DND-41 (cell line): ENCODE measurements around the gene KATNIP.

Source experiments
- ATAC-seq: fragments of 200-7000 bp; cut with Tn5 transposase; 3 replicates; pipeline ENCODE4 v1.9.1; 2021; ENCODE audit warnings: low read depth; ENCODE audit not compliant: insufficient read depth
- DNase-seq: peaks from one replicate; pipeline ENCODE4 v3.0.0-alpha.2; 2020
- H2AFZ ChIP-seq: 2 replicates; pipeline ENCODE4 v1.6.0; 2012; ENCODE audit warnings: low read depth, low read length
- H3K27ac ChIP-seq: 2 replicates; pipeline ENCODE4 v1.5.1; 2012; ENCODE audit warnings: low read length, inconsistent platforms
- H3K27me3 ChIP-seq: fragments of 200-600 bp; sonication (generic); 2 replicates; pipeline ENCODE4 v1.6.0; 2012; ENCODE audit warnings: low read length, mild to moderate bottlenecking, inconsistent platforms; ENCODE audit not compliant: insufficient read depth, poor library complexity
- H3K36me3 ChIP-seq: 2 replicates; pipeline ENCODE4 v1.5.1; 2012; ENCODE audit warnings: low read length, inconsistent platforms; ENCODE audit not compliant: insufficient read depth
- H3K4me1 ChIP-seq: 2 replicates; pipeline ENCODE4 v1.5.1; 2012; ENCODE audit warnings: mild to moderate bottlenecking, low read length; ENCODE audit not compliant: insufficient read depth
- H3K4me2 ChIP-seq: 2 replicates; pipeline ENCODE4 v1.6.0; 2012; ENCODE audit warnings: mild to moderate bottlenecking, moderate library complexity, low read length, inconsistent platforms; ENCODE audit not compliant: insufficient read depth
- H3K4me3 ChIP-seq, 2 experiments: fragments of 200-600 bp in 1 of 2; shearing (Covaris generic) in 1 of 2; 2 replicates each; pipeline ENCODE4 v1.5.1; 2012 to 2016; ENCODE audit warnings: inconsistent platforms in 2 of 2, low read length in 2 of 2, mild to moderate bottlenecking in 2 of 2, low read depth in 1 of 2, moderate library complexity in 1 of 2
- H3K79me2 ChIP-seq: 2 replicates; pipeline ENCODE4 v1.6.0; 2012; ENCODE audit warnings: low read length, inconsistent platforms; ENCODE audit not compliant: insufficient read depth
- H3K9ac ChIP-seq: 2 replicates; pipeline ENCODE4 v1.6.0; 2012; ENCODE audit warnings: low read depth, mild to moderate bottlenecking, inconsistent platforms, low read length, moderate library complexity
- H3K9me3 ChIP-seq: 2 replicates; pipeline ENCODE4 v1.5.1; 2012; ENCODE audit warnings: low read length, moderate library complexity, mild to moderate bottlenecking, inconsistent platforms; ENCODE audit not compliant: insufficient read depth, severe bottlenecking
- H4K20me1 ChIP-seq: 2 replicates; pipeline ENCODE4 v1.6.0; 2012; ENCODE audit warnings: low read length; ENCODE audit not compliant: insufficient read depth
- EZH2 ChIP-seq: IDR thresholded peaks from 3 replicates; pipeline ENCODE4 v1.6.1; 2012; ENCODE audit warnings: borderline replicate concordance, low read depth, mild to moderate bottlenecking, moderate library complexity, low read length, inconsistent platforms; ENCODE audit not compliant: severe bottlenecking
- TF ChIP-seq, protein P1 (sequence below): IDR thresholded peaks from 2 replicates; pipeline ENCODE4 v1.5.1; 2012; ENCODE audit warnings: borderline replicate concordance, low read length, moderate library complexity, mild to moderate bottlenecking; ENCODE audit not compliant: poor library complexity, severe bottlenecking; ENCODE audit errors: extremely low read depth

Gene KATNIP

GRCh38 chr16:27531826-27532800 lies 17.8 kb upstream of the KATNIP start:
- no peaks in the 10 kb centered on the region for H3K79me2 ChIP-seq
- H3K36me3 ChIP-seq = peaks cover 89% of the 10 kb centered on the region
- ATAC-seq (no peak), DNase-seq (no peak)
- H4K20me1 ChIP-seq = no peaks in the 10 kb centered on the region
- no peaks in the 10 kb centered on the region for H3K27me3 ChIP-seq
- H3K9ac ChIP-seq = no peak overlapping the region
- H3K9me3 ChIP-seq = no peaks in the 10 kb centered on the region
- no peak overlapping the region for H3K4me3 ChIP-seq
- no peak overlapping the region for H2AFZ ChIP-seq
- H3K4me2 ChIP-seq = no peak overlapping the region
- TF ChIP-seq EZH2 = no peak
- TF ChIP-seq, protein P1, sequence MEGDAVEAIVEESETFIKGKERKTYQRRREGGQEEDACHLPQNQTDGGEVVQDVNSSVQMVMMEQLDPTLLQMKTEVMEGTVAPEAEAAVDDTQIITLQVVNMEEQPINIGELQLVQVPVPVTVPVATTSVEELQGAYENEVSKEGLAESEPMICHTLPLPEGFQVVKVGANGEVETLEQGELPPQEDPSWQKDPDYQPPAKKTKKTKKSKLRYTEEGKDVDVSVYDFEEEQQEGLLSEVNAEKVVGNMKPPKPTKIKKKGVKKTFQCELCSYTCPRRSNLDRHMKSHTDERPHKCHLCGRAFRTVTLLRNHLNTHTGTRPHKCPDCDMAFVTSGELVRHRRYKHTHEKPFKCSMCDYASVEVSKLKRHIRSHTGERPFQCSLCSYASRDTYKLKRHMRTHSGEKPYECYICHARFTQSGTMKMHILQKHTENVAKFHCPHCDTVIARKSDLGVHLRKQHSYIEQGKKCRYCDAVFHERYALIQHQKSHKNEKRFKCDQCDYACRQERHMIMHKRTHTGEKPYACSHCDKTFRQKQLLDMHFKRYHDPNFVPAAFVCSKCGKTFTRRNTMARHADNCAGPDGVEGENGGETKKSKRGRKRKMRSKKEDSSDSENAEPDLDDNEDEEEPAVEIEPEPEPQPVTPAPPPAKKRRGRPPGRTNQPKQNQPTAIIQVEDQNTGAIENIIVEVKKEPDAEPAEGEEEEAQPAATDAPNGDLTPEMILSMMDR = no peak
- no peak overlapping the region for H3K27ac ChIP-seq
- no peaks in the 10 kb centered on the region for H3K4me1 ChIP-seq

DNA sequence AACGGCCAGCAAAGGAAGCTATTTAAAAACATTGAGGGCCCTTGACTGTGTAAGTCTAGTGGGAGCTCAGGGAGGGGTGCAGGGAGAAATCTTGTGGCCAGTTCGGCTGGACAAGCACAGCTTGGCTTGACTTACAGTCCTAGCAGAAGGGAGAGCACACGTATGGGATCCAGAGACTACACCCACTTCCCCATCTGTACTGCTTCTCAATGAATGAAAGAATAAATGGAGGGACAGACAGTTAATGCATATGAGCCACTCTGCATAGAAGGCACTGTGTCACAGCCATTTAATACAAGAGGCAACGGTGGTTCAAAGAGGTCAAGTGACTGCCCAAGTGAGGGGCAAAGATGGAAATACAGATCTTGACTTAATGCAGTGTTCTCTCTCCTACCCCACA lies 15.7 kb upstream of the KATNIP start:
- ATAC-seq = no peak
- Histone ChIP-seq H3K4me1 (no peaks in the 10 kb centered on the region), H3K9ac (no peak overlapping the region), H3K27ac (no peak overlapping the region), H4K20me1 (peaks cover under 1% of the 10 kb centered on the region; the same call in 1 of the 2 replicates), H3K36me3 (peaks cover 94% of the 10 kb centered on the region), H3K79me2 (no peaks in the 10 kb centered on the region), H3K27me3 (no peaks in the 10 kb centered on the region), H2AFZ (no peak overlapping the region), H3K4me2 (no peak overlapping the region), H3K4me3 (no peak overlapping the region), H3K9me3 (no peaks in the 10 kb centered on the region)
- TF ChIP-seq, protein P1 = no peak
- no peak for TF ChIP-seq EZH2
- no peak for DNase-seq

- Histone ChIP-seq H3K4me3 (no peak overlapping the region), H3K9ac (no peak overlapping the region), H3K27me3 (no peaks in the 10 kb centered on the region), H3K9me3 (no peaks in the 10 kb centered on the region), H3K79me2 (no peaks in the 10 kb centered on the region), H2AFZ (no peak overlapping the region), H3K27ac (no peak overlapping the region), H4K20me1 (peaks cover 5% of the 10 kb centered on the region; the same call in 1 of the 2 replicates), H3K4me1 (no peaks in the 10 kb centered on the region), H3K4me2 (no peak overlapping the region), H3K36me3 (peaks cover 95% of the 10 kb centered on the region)
- DNase-seq = no peak
- no peak for ATAC-seq
- TF ChIP-seq EZH2 = no peak
Measured at GRCh38 chr16:27538528-27538927, 11.4 kb upstream of the KATNIP start.

GRCh38 chr16:27539120-27539519 lies 10.8 kb upstream of the KATNIP start:
- Histone ChIP-seq H3K9me3 (no peaks in the 10 kb centered on the region), H3K36me3 (peaks cover 96% of the 10 kb centered on the region), H2AFZ (no peak overlapping the region), H3K4me1 (no peaks in the 10 kb centered on the region), H3K4me2 (no peak overlapping the region), H3K27ac (no peak overlapping the region), H4K20me1 (peaks cover 5% of the 10 kb centered on the region; the same call in 1 of the 2 replicates), H3K4me3 (no peak overlapping the region), H3K27me3 (no peaks in the 10 kb centered on the region), H3K79me2 (no peaks in the 10 kb centered on the region), H3K9ac (no peak overlapping the region)
- DNase-seq (no peak), ATAC-seq (no peak)
- TF ChIP-seq EZH2 = no peak
- TF ChIP-seq, protein P1 = no peak
